ENCODE data around the gene GAB4.

GRCh38 chr22:17009640-17010291 is 1.7 kb upstream of the GAB4 start:
- TF ChIP-seq POLR2A (IDR thresholded peaks at IDR 0.05) (no peak), CTCF (IDR thresholded peaks at IDR 0.05 in 4 of 5, conservative IDR thresholded peaks at IDR 0.05 in 1 of 5) (no peak)
